ENCODE measurements around the gene GRK5. TPM values are rescaled to one million over a fixed set of nuclear protein-coding genes. Genes with fewer than 3 reads are reported as not detected.

GRK5 gene
- total and polyA plus RNA-seq, 9 of the 15 experiments (the other 6 are each of a cell fraction or from before 2014, with no cell fraction given): 0.46 to 0.83 (median 0.67) TPM; not detected in 2

GRCh38 chr10:119352807-119353206 is 145.4 kb downstream of the GRK5 start:
- H3K4me1 ChIP-seq (replicated peaks in 1 of 2; ENCODE audit: control insufficient read depth in 2 of 2, insufficient read depth in 2 of 2, low read length in 2 of 2): no peaks in the 10 kb centered on the region
- peaks cover 0 to 15% of the 10 kb centered on the region in 2 experiments; a peak in 2 of 5 replicates for H3K27me3 ChIP-seq (ENCODE audit: control insufficient read depth in 2 of 2, insufficient read depth in 2 of 2, low read length in 2 of 2)
- no peak overlapping the region for H3K4me3 ChIP-seq
- no peaks in the 10 kb centered on the region for H3K36me3 ChIP-seq (ENCODE audit: control insufficient read depth, insufficient read depth, low read length)
- no TSS peak for BruUV-seq (replicated peaks)
- no peak overlapping the region for H3K9ac ChIP-seq (ENCODE audit: insufficient read depth in 1 of 2, low read depth in 2 of 2, low read length in 2 of 2)
- POLR2A ChIA-PET: no interaction called here
- FAIRE-seq: no peak
- no peak for ATAC-seq
- CTCF ChIA-PET (ENCODE audit: low intra/inter-chr PET ratio): no interaction called here
- no peak overlapping the region for H3K4me2 ChIP-seq (ENCODE audit: insufficient read depth, low read length)
- intact Hi-C loops (cut with micrococcal nuclease) (no loop called here), in situ Hi-C loops (cut with MboI) (no loop called here)
- H4K20me1 ChIP-seq (replicated peaks; ENCODE audit: control insufficient read depth, insufficient read depth, low read length): no peaks in the 10 kb centered on the region
- no peaks in the 10 kb centered on the region; the same call in 1 of the 2 replicates for H3K9me3 ChIP-seq (replicated peaks; ENCODE audit: control insufficient read depth, insufficient read depth, low read depth, low read length)
- no peaks in the 10 kb centered on the region for H3K9me1 ChIP-seq (ENCODE audit: control insufficient read depth, insufficient read depth, low read length)
- DNase-seq (ENCODE audit: extremely low read depth in 1 of 4, low spot score in 3 of 4): no peak
- TF ChIP-seq NFIC (IDR thresholded peaks at IDR 0.05): peak; percentile 66
- TF ChIP-seq SP2 (IDR thresholded peaks at IDR 0.05; ENCODE audit: extremely low read depth, low read depth, low read length, poor library complexity, severe bottlenecking): no peak
- no peak for TF ChIP-seq ATF3 (IDR thresholded peaks at IDR 0.05)
- TF ChIP-seq ATF3 (CRISPR knock-in tag; conservative IDR thresholded peaks at IDR 0.05): no peak
- TF ChIP-seq SMARCA5 (IDR thresholded peaks at IDR 0.05): no peak
- TF ChIP-seq NFIX (CRISPR knock-in tag; IDR thresholded peaks at IDR 0.05; ENCODE audit: low read depth): 0 out of 2 replicates have a peak, but pooled peaks have one; percentile 5
- TF ChIP-seq, protein P1, sequence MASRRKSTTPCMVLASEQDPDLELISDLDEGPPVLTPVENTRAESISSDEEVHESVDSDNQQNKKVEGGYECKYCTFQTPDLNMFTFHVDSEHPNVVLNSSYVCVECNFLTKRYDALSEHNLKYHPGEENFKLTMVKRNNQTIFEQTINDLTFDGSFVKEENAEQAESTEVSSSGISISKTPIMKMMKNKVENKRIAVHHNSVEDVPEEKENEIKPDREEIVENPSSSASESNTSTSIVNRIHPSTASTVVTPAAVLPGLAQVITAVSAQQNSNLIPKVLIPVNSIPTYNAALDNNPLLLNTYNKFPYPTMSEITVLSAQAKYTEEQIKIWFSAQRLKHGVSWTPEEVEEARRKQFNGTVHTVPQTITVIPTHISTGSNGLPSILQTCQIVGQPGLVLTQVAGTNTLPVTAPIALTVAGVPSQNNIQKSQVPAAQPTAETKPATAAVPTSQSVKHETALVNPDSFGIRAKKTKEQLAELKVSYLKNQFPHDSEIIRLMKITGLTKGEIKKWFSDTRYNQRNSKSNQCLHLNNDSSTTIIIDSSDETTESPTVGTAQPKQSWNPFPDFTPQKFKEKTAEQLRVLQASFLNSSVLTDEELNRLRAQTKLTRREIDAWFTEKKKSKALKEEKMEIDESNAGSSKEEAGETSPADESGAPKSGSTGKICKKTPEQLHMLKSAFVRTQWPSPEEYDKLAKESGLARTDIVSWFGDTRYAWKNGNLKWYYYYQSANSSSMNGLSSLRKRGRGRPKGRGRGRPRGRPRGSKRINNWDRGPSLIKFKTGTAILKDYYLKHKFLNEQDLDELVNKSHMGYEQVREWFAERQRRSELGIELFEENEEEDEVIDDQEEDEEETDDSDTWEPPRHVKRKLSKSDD (conservative IDR thresholded peaks at IDR 0.05; ENCODE audit: low read length): no peak
- no peak overlapping the region for H2AFZ ChIP-seq (ENCODE audit: low read depth, low read length)
- no peaks in the 10 kb centered on the region for H3K79me2 ChIP-seq (ENCODE audit: control insufficient read depth, insufficient read depth, low read length)
- no peak overlapping the region for H3K27ac ChIP-seq (ENCODE audit: extremely low read depth, low read depth, low read length)
- 0% methylated on average over 2 of the region's 6 CpGs for WGBS (ENCODE audit: insufficient coverage, low coverage, missing lambda C conversion rate)

Data from K562 (cell line).